D721Med (cell line): ENCODE results near the gene PRSS27.

ENCODE experiments used
- DNase-seq: peaks from one replicate; pipeline ENCODE4 v3.0.0; 2011; ENCODE audit warnings: low spot score; ENCODE audit not compliant: insufficient read length
- FAIRE-seq: peaks from 2 replicates; lab custom pipeline; 2011; peaks lifted over from hg19 to GRCh38; lab: Jason Lieb, UNC
- CTCF ChIP-seq: IDR thresholded peaks from 2 replicates; pipeline ENCODE4 v1.5.1; 2012; ENCODE audit warnings: mild to moderate bottlenecking, control low read depth; ENCODE audit not compliant: insufficient read depth; ENCODE audit errors: missing control alignments

PRSS27 gene

GRCh38 chr16:2716948-2717347 lies 3.1 kb downstream of the PRSS27 start:
- TF ChIP-seq CTCF, result no peak

DNA sequence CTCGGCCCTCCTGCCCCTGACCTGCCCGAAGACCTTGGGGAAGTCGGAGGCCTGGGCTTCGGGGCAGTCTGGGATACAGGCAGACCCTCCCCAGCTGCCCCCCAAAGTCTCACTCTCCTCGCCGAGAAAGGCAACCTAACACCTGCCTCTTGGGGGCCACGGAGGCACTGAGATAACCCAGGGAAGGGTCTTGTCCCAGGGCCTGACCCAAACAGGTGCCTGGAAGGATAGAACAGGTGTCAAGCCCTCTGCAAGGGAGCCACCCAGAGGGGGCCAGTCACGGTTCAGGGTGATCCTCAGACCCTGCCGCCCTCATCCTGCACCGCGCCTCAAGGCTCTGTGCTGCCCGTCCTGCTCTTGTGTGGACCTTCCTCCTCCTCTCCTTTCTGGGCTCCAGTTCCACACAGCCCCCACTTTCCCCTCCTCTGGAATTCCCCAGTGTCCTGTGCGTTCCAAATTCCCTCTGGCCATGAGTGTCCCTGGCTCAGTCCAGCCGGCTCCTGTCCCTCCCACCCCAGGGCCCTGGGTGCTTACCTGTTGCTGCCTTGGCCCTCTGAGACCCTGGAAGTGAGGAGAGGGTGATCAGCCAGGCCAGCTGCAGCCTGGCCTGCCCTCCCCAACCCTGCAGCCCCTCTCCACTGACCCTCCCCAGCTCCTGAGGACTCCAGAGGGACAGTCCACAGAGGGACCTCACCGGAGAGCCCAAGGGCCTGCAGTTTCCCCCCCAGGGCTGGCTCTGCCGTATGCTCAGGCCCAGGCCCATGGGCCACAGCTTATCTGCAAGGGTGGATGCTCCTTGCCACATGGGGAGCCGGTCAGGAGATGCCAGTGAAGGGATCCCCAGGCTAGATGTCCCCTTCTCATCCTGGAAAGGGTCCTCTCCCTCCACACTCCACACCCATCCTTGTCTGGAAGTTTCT lies 3.8 kb downstream of the PRSS27 start:
- no peak for TF ChIP-seq CTCF
- no peak for FAIRE-seq
- DNase-seq, result no peak

More at GRCh38 chr16:2716948-2717347, 3.1 kb downstream of the PRSS27 start:
- FAIRE-seq (no peak), DNase-seq (no peak)

GRCh38 chr16:2715519-2715918 lies 4.5 kb downstream of the PRSS27 start:
- TF ChIP-seq CTCF, result no peak
- FAIRE-seq, result no peak
- no peak for DNase-seq

GRCh38 chr16:2715064-2715463 lies 5.0 kb downstream of the PRSS27 start:
- no peak for FAIRE-seq
- TF ChIP-seq CTCF, result no peak
- DNase-seq, result no peak

GRCh38 chr16:2713985-2714774 lies 5.8 kb downstream of the PRSS27 start:
- DNase-seq, result no peak
- FAIRE-seq, result no peak
- TF ChIP-seq CTCF, result no peak

GRCh38 chr16:2713523-2713922 lies 6.5 kb downstream of the PRSS27 start:
- no peak for TF ChIP-seq CTCF
- FAIRE-seq, result no peak
- no peak for DNase-seq

- FAIRE-seq (no peak), DNase-seq (no peak)
- no peak for TF ChIP-seq CTCF
Observed at GRCh38 chr16:2712546-2712945, 7.5 kb downstream of the PRSS27 start.
